Vagina (tissue), 2 donors: ENCODE measurements around the gene APOL3.

Experiments
- CTCF ChIP-seq, 3 experiments: fragments of 450-650 bp in 2 of 3; fragments of 200-600 bp in 1 of 3; sonication (generic) in 1 of 3; IDR thresholded peaks; one replicate each; pipeline ENCODE4 v1.5.1; 2017 to 2019; ENCODE audit warnings: antibody characterized with exemption in 3 of 3, mild to moderate bottlenecking in 2 of 3, moderate library complexity in 2 of 3
- POLR2A ChIP-seq, 2 donors: fragments of 450-650 bp; IDR thresholded peaks; one replicate each; pipeline ENCODE4 v1.6.1; 2017; ENCODE audit warnings: antibody characterized with exemption in 2 of 2, mild to moderate bottlenecking in 2 of 2, moderate library complexity in 2 of 2

DNA sequence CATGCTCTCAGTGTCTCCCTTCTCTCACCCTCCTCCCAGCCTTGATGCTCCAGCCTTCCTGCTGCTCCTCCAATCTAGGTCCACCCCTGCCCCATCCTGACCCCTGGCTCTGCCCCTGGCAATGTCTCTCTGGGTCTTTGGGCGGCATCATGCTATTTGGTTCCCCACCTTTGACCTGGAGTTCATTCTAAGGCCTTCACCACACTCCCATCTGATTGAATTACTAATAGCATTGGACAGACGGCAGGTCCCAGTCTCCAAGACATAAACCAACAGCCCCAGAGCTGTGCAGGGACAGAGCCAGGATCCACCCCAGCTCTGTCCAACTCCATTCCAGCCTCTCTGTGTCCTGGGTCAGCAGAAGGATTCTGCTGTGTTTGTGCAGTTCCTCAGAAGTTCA is 33.8 kb upstream of the APOL3 start:
- TF ChIP-seq CTCF (IDR thresholded peaks at IDR 0.05) (no peak), POLR2A (IDR thresholded peaks at IDR 0.05) (no peak)
